Endodermal cell (in vitro differentiated cells): ENCODE measurements around the gene AASDHPPT. TPM values are rescaled to one million over a fixed set of nuclear protein-coding genes. Genes with fewer than 3 reads are reported as not detected.

Experiments
- DNase-seq: peaks from one replicate; pipeline ENCODE4 v3.0.0-alpha.2; 2017
- H3K27ac ChIP-seq: 2 replicates; pipeline ENCODE4 v1.5.1; 2013; ENCODE audit warnings: mild to moderate bottlenecking, low read depth, low read length, moderate library complexity
- H3K27me3 ChIP-seq: 2 replicates; pipeline ENCODE4 v1.6.1; 2013; ENCODE audit warnings: mild to moderate bottlenecking, low read length, moderate library complexity; ENCODE audit not compliant: insufficient read depth, control insufficient read depth, poor library complexity, severe bottlenecking
- H3K36me3 ChIP-seq: 2 replicates; pipeline ENCODE4 v1.7.0; 2013; ENCODE audit warnings: mild to moderate bottlenecking, low read length, moderate library complexity; ENCODE audit not compliant: control insufficient read depth, insufficient read depth
- H3K4me1 ChIP-seq: one replicate; pipeline ENCODE4 v1.7.0; 2013; ENCODE audit warnings: low read length; ENCODE audit not compliant: control insufficient read depth, insufficient read depth
- H3K4me3 ChIP-seq: 2 replicates; pipeline ENCODE4 v1.5.1; 2013; ENCODE audit warnings: mild to moderate bottlenecking, low read length, moderate library complexity
- H3K9ac ChIP-seq: 2 replicates; pipeline ENCODE4 v1.6.1; 2013; ENCODE audit warnings: mild to moderate bottlenecking, low read length, moderate library complexity; ENCODE audit not compliant: poor library complexity, severe bottlenecking; ENCODE audit errors: extremely low read depth
- H3K9me3 ChIP-seq: 2 replicates; pipeline ENCODE4 v1.6.1; 2013; ENCODE audit warnings: mild to moderate bottlenecking, low read length, moderate library complexity; ENCODE audit not compliant: control insufficient read depth
- H3K27ac Mint-ChIP-seq: 2 replicates; pipeline ENCODE4 v1.8.0; 2020; ENCODE audit warnings: mixed read lengths
- H3K27me3 Mint-ChIP-seq: 2 replicates; pipeline ENCODE4 v1.8.0; 2021; ENCODE audit warnings: mild to moderate bottlenecking, mixed read lengths; ENCODE audit not compliant: insufficient read depth
- H3K36me3 Mint-ChIP-seq: 2 replicates; pipeline ENCODE4 v1.8.0; 2020; ENCODE audit warnings: low read depth, mixed read lengths
- H3K4me1 Mint-ChIP-seq: 2 replicates; pipeline ENCODE4 v1.8.0; 2020; ENCODE audit warnings: mixed read lengths
- H3K4me3 Mint-ChIP-seq: 2 replicates; pipeline ENCODE4 v1.8.0; 2020; ENCODE audit warnings: mild to moderate bottlenecking, moderate library complexity, mixed read lengths
- H3K9me3 Mint-ChIP-seq: 2 replicates; pipeline ENCODE4 v1.8.0; 2020; ENCODE audit warnings: mild to moderate bottlenecking, mixed read lengths
- WGBS, 2 experiments: methylation state at CpG; one replicate each; pipeline versions ENCODE4 v1.1.5 to v1.1.7; 2013; ENCODE audit warnings: missing lambda C conversion rate in 2 of 2, mixed read lengths in 1 of 2; ENCODE audit not compliant: insufficient coverage in 1 of 2, insufficient read length in 1 of 2; 5-methylcytosine and 5-hydroxymethylcytosine counted together
- total RNA-seq, 2 donors: library from RNA; stranded (reverse); fragmentation: NEBNext Ultra II Directional in 1 of 2; extraction: Animal tissue kit (Norgen Biotek cat#: 25700) in 1 of 2; gene quantifications; 2 replicates in 1 of 2; 3 replicates in 1 of 2; pipeline ENCODE4 v1.2.1, GENCODE V29; 2021
- TF ChIP-seq, protein P1 (sequence below): fragments of 200-600 bp; sonication (generic); conservative IDR thresholded peaks from 2 replicates; pipeline ENCODE4 v1.5.0; 2021; ENCODE audit warnings: antibody characterized with exemption, mild to moderate bottlenecking

AASDHPPT gene
- total RNA-seq, 2 donors from 2014 or later, result 44.8 to 52.3 TPM

- no peak for DNase-seq
- Mint-ChIP-seq H3K4me3 (no peak overlapping the region), H3K27me3 (peaks cover 2% of the 10 kb centered on the region), H3K4me1 (peaks cover 4% of the 10 kb centered on the region), H3K9me3 (peaks cover 11% of the 10 kb centered on the region), H3K36me3 (no peaks in the 10 kb centered on the region), H3K27ac (no peak overlapping the region)
- no peaks in the 10 kb centered on the region for H3K27me3 ChIP-seq
- no peak overlapping the region for H3K4me3 ChIP-seq
- H3K36me3 ChIP-seq, result no peaks in the 10 kb centered on the region
- H3K4me1 ChIP-seq, result no peaks in the 10 kb centered on the region
- H3K9ac ChIP-seq, result no peak overlapping the region
- TF ChIP-seq, protein P1, sequence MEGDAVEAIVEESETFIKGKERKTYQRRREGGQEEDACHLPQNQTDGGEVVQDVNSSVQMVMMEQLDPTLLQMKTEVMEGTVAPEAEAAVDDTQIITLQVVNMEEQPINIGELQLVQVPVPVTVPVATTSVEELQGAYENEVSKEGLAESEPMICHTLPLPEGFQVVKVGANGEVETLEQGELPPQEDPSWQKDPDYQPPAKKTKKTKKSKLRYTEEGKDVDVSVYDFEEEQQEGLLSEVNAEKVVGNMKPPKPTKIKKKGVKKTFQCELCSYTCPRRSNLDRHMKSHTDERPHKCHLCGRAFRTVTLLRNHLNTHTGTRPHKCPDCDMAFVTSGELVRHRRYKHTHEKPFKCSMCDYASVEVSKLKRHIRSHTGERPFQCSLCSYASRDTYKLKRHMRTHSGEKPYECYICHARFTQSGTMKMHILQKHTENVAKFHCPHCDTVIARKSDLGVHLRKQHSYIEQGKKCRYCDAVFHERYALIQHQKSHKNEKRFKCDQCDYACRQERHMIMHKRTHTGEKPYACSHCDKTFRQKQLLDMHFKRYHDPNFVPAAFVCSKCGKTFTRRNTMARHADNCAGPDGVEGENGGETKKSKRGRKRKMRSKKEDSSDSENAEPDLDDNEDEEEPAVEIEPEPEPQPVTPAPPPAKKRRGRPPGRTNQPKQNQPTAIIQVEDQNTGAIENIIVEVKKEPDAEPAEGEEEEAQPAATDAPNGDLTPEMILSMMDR, result peak; percentile 61
- H3K9me3 ChIP-seq, result peaks cover 7% of the 10 kb centered on the region
- H3K27ac ChIP-seq, result no peak overlapping the region
Observed at GRCh38 chr11:106133529-106133928, 56.1 kb downstream of the AASDHPPT start.

GRCh38 chr11:106137061-106137460 lies 59.6 kb downstream of the AASDHPPT start:
- TF ChIP-seq, protein P1, result no peak
- no peaks in the 10 kb centered on the region for H3K36me3 Mint-ChIP-seq
- Histone ChIP-seq H3K36me3 (no peaks in the 10 kb centered on the region), H3K4me3 (no peak overlapping the region), H3K9me3 (peaks cover 18% of the 10 kb centered on the region), H3K9ac (no peak overlapping the region), H3K27ac (no peak overlapping the region), H3K4me1 (no peaks in the 10 kb centered on the region), H3K27me3 (no peaks in the 10 kb centered on the region)
- no peaks in the 10 kb centered on the region for H3K27me3 Mint-ChIP-seq
- H3K27ac Mint-ChIP-seq, result no peak overlapping the region
- peaks cover 1% of the 10 kb centered on the region for H3K4me1 Mint-ChIP-seq
- H3K9me3 Mint-ChIP-seq, result peaks cover 31% of the 10 kb centered on the region
- no peak overlapping the region for H3K4me3 Mint-ChIP-seq
- no peak for DNase-seq

DNA sequence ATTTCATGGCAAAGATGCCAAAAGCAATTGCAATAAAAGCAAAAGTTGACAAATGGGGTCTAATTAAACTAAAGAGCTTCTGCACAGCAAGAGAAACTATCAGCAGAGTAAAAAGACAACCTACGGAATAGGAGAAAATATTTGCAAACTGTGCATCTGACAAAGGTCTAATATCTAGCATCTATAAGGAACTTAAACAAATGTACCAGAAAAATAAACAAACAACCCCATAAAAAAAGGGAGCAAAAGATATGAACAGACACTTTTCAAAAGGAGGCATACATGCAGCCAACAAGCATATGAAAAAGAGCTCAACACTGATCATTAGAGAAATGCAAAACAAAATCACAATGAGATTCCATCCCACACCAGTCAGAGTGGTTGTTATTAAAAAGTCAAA lies 60.3 kb downstream of the AASDHPPT start:
- Mint-ChIP-seq H3K27me3 (no peaks in the 10 kb centered on the region), H3K4me3 (no peak overlapping the region)

More for the DNA sequence above, 60.3 kb downstream of the AASDHPPT start:
- no peak for DNase-seq
- Mint-ChIP-seq H3K4me1 (peaks cover 1% of the 10 kb centered on the region), H3K9me3 (peaks cover 38% of the 10 kb centered on the region), H3K27ac (no peak overlapping the region), H3K36me3 (no peaks in the 10 kb centered on the region)
- H3K4me1 ChIP-seq, result no peaks in the 10 kb centered on the region
- TF ChIP-seq, protein P1, result no peak
- H3K36me3 ChIP-seq, result no peaks in the 10 kb centered on the region
- peaks cover 22% of the 10 kb centered on the region for H3K9me3 ChIP-seq
- H3K27ac ChIP-seq, result no peak overlapping the region
- H3K27me3 ChIP-seq, result no peaks in the 10 kb centered on the region
- no peak overlapping the region for H3K4me3 ChIP-seq
- H3K9ac ChIP-seq, result no peak overlapping the region
- 88% methylated on average over 1 of the region's 1 CpG; no CpG with 5 or more reads in 1 of the 2 experiments for WGBS, 2 experiments

Other genes starting within 250 kb of the AASDHPPT start
- 10 to 100 TPM; 17.2 to 19.8 TPM for gene MSANTD4, start 55.4 kb upstream of the AASDHPPT start, total RNA-seq
- gene KBTBD3, start 315 bp upstream of the AASDHPPT start, total RNA-seq, result 10 to 100 TPM in 1 of 2 donors, 1 to 10 TPM in 1; 4.5 to 12.4 TPM